OCI-LY3 (cell line): ENCODE measurements around the gene RELN.

Source experiments
- H2AFZ ChIP-seq: fragments of 200-600, 300-600 bp; shearing (Covaris generic); 2 replicates; pipeline ENCODE4 v1.6.0; 2014; ENCODE audit warnings: antibody characterized with exemption, low read depth, low read length
- H3K27ac ChIP-seq: fragments of 200-600, 300-600 bp; sonication (generic); 2 replicates; pipeline ENCODE4 v1.5.1; 2014; ENCODE audit warnings: mild to moderate bottlenecking, low read length, moderate library complexity, mixed read lengths
- H3K27me3 ChIP-seq: fragments of 200-600, 300-600 bp; sonication (generic); 2 replicates; pipeline ENCODE4 v1.6.1; 2014; ENCODE audit warnings: low read depth, low read length, mixed read lengths
- H3K36me3 ChIP-seq: fragments of 200-600, 300-600 bp; sonication (generic); replicated peaks from 2 replicates; pipeline ENCODE3; 2014; ENCODE audit warnings: low read depth, low read length, mixed read lengths
- H3K4me1 ChIP-seq: fragments of 300-600, 200-600 bp; sonication (generic); 2 replicates; pipeline ENCODE4 v1.6.1; 2014; ENCODE audit warnings: low read length, mixed read lengths
- H3K4me2 ChIP-seq: fragments of 200-600, 300-600 bp; sonication (generic); 2 replicates; pipeline ENCODE4 v1.6.1; 2014; ENCODE audit warnings: low read length, mixed read lengths
- H3K4me3 ChIP-seq: fragments of 300-600, 200-600 bp; sonication (generic); 2 replicates; pipeline ENCODE4 v1.5.1; 2014; ENCODE audit warnings: antibody characterized with exemption, mild to moderate bottlenecking, low read length, moderate library complexity
- H3K79me2 ChIP-seq: fragments of 300-600, 200-600 bp; shearing (Covaris generic); 2 replicates; pipeline ENCODE4 v1.6.1; 2014; ENCODE audit warnings: mild to moderate bottlenecking, low read length, mixed read lengths
- H3K9ac ChIP-seq: fragments of 300-600, 200-600 bp; shearing (Covaris generic); 2 replicates; pipeline ENCODE4 v1.6.0; 2014; ENCODE audit warnings: mild to moderate bottlenecking, low read length, moderate library complexity
- H3K9me3 ChIP-seq: fragments of 200-600, 300-600 bp; shearing (Covaris generic); 2 replicates; pipeline ENCODE4 v1.6.1; 2014; ENCODE audit warnings: low read length, mixed read lengths; ENCODE audit not compliant: insufficient read depth
- H4K20me1 ChIP-seq: fragments of 200-600, 300-600 bp; sonication (generic); 2 replicates; pipeline ENCODE4 v1.6.1; 2016; ENCODE audit warnings: low read length, mixed read lengths; ENCODE audit not compliant: insufficient read depth
- CTCF ChIP-seq: fragments of 200-600, 300-600 bp; sonication (generic); IDR thresholded peaks from 2 replicates; pipeline ENCODE4 v1.5.1; 2014; ENCODE audit warnings: antibody characterized with exemption, low read length, low read depth
- EZH2phosphoT487 ChIP-seq: fragments of 200-600 bp; shearing (Covaris generic); IDR thresholded peaks from 2 replicates; pipeline ENCODE4 v1.6.1; 2018; ENCODE audit warnings: antibody characterized with exemption, mixed run types, low read depth

RELN gene

GRCh38 chr7:103714376-103714927 is 275.0 kb downstream of the RELN start:
- Histone ChIP-seq H3K9me3 (no peaks in the 10 kb centered on the region), H3K27ac (no peak overlapping the region)
- TF ChIP-seq EZH2phosphoT487, result no peak
- no peak for TF ChIP-seq CTCF

DNA sequence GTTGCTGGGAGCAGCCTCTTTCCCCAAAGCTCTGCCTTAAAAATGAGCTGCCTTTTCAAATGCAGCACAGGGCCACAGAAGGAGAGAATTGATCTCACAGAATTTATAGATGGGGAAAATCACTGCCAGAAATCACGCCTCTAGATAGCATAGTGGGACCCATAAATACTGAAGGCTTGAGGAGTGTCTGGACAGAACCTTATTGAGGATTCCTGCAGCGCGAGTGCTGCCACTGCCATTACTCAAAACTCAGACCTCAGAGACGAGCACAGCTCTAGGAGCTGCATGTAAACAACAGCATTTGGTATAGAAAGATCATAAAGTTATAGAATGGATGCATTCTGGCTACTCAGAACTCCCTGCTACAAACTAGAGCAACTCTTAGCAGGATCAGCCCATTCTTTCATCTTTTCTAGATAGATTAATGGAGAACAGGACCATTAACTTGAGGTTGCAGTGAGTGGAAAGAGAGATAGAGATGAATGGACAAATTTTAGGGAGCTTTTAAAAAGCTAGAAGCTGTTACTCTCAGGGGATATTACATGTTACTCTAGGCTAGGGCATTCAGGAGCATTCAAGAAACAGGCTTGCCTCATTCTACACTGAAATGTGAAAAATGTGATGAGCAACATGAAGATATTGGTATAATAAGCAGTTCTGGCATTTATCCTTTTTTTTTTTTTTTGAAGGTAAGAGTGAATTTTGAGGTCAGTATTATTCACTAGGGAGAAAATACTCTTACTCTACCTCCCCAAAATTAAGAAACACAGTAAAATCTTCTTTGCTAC is 276.3 kb downstream of the RELN start:
- Histone ChIP-seq H3K4me1 (no peaks in the 10 kb centered on the region), H3K27me3 (peaks cover 13% of the 10 kb centered on the region; the same call in 1 of the 2 replicates), H3K9me3 (no peaks in the 10 kb centered on the region), H2AFZ (no peak overlapping the region), H3K27ac (no peak overlapping the region), H3K79me2 (no peaks in the 10 kb centered on the region), H4K20me1 (no peaks in the 10 kb centered on the region), H3K4me2 (no peak overlapping the region), H3K4me3 (no peak overlapping the region), H3K9ac (no peak overlapping the region), H3K36me3 (no peaks in the 10 kb centered on the region)
- TF ChIP-seq CTCF (no peak), EZH2phosphoT487 (no peak)

More at GRCh38 chr7:103714376-103714927, 275.0 kb downstream of the RELN start:
- Histone ChIP-seq H3K4me2 (no peak overlapping the region), H3K27me3 (peaks cover 17% of the 10 kb centered on the region; the same call in 1 of the 2 replicates), H3K79me2 (no peaks in the 10 kb centered on the region), H3K36me3 (no peaks in the 10 kb centered on the region), H3K4me3 (no peak overlapping the region), H2AFZ (no peak overlapping the region), H3K4me1 (no peaks in the 10 kb centered on the region), H3K9ac (no peak overlapping the region), H4K20me1 (no peaks in the 10 kb centered on the region)

GRCh38 chr7:103711413-103711812 is 278.0 kb downstream of the RELN start:
- Histone ChIP-seq H3K9me3 (no peaks in the 10 kb centered on the region), H3K4me2 (no peak overlapping the region), H3K79me2 (no peaks in the 10 kb centered on the region), H3K9ac (no peak overlapping the region), H3K27me3 (peaks cover 13% of the 10 kb centered on the region; the same call in 1 of the 2 replicates), H4K20me1 (no peaks in the 10 kb centered on the region), H2AFZ (no peak overlapping the region), H3K4me1 (no peaks in the 10 kb centered on the region), H3K27ac (no peak overlapping the region), H3K36me3 (no peaks in the 10 kb centered on the region), H3K4me3 (no peak overlapping the region)
- TF ChIP-seq EZH2phosphoT487, result no peak

DNA sequence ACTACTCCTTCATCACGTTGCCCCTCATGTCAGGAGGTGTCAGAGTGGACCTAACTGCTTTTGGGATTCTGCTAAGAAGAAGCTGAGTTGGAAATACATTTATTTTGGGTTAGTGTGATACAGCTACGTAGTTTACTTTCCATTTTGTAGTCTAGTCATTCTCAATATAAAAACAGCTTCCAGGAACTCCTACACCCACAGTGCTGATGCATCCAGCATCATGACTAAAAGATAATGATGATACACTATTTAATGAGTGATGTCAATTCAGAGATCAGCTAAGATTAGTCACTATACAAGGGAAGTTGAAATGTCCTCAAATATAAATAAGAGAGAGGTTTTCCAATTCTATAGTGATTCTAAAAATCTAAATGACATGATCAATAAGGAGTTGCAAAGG is 279.2 kb downstream of the RELN start:
- peaks cover 10% of the 10 kb centered on the region; the same call in 1 of the 2 replicates for H3K27me3 ChIP-seq
- no peak overlapping the region for H3K4me2 ChIP-seq
- H3K4me1 ChIP-seq, result no peaks in the 10 kb centered on the region

More for the DNA sequence above, 279.2 kb downstream of the RELN start:
- no peak overlapping the region for H3K27ac ChIP-seq
- TF ChIP-seq EZH2phosphoT487 (no peak), CTCF (no peak)
- no peak overlapping the region for H3K9ac ChIP-seq
- H3K4me3 ChIP-seq, result no peak overlapping the region
- H4K20me1 ChIP-seq, result no peaks in the 10 kb centered on the region
- H3K9me3 ChIP-seq, result no peaks in the 10 kb centered on the region
- H3K36me3 ChIP-seq, result no peaks in the 10 kb centered on the region
- H2AFZ ChIP-seq, result no peak overlapping the region
- H3K79me2 ChIP-seq, result no peaks in the 10 kb centered on the region
